HG03196 (cell line): ENCODE results near the gene NMRK1.
A peak's percentile ranks its signal among the peaks of the same experiment; 100 is the strongest.

Source experiments
- ATAC-seq: cut with Tn5 transposase; IDR thresholded peaks from one replicate; pipeline ENCODE4 v1.9.1; 2021; ENCODE audit not compliant: unreplicated experiment

The NMRK1 gene

GRCh38 chr9:75087824-75088645, at the start of gene NMRK1, which contains the start of gene OSTF1:
Gene NMRK1 (minus strand): TSS chr9:75088155. CDS start chr9:75083115, 5,040 bp downstream.
Gene OSTF1 (plus strand): TSS chr9:75088514. CDS start chr9:75088693, 179 bp downstream.
- ATAC-seq: peak; percentile 90

- no peak for ATAC-seq
Measured at GRCh38 chr9:75134495-75134894, 46.5 kb upstream of the NMRK1 start.

- no peak for ATAC-seq
Measured at GRCh38 chr9:75133396-75133795, 45.4 kb upstream of the NMRK1 start.

GRCh38 chr9:75132244-75132643, 44.3 kb upstream of the NMRK1 start:
- ATAC-seq: no peak

- no peak for ATAC-seq
Measured at GRCh38 chr9:75131700-75132099, 43.7 kb upstream of the NMRK1 start.

GRCh38 chr9:75130621-75131230, 42.8 kb upstream of the NMRK1 start:
- no peak for ATAC-seq

GRCh38 chr9:75130172-75130571, 42.2 kb upstream of the NMRK1 start:
- ATAC-seq: no peak

GRCh38 chr9:75128535-75128934, 40.6 kb upstream of the NMRK1 start:
- ATAC-seq: no peak

- ATAC-seq: no peak
Measured at GRCh38 chr9:75123696-75124095, 35.7 kb upstream of the NMRK1 start.

GRCh38 chr9:75121914-75122558, 34.1 kb upstream of the NMRK1 start:
- ATAC-seq: no peak

GRCh38 chr9:75120686-75121085, 32.7 kb upstream of the NMRK1 start:
- ATAC-seq: no peak

- no peak for ATAC-seq
Measured at GRCh38 chr9:75117564-75117963, 29.6 kb upstream of the NMRK1 start.

- no peak for ATAC-seq
Measured at GRCh38 chr9:75116306-75116705, 28.4 kb upstream of the NMRK1 start.

GRCh38 chr9:75112789-75113188, 24.8 kb upstream of the NMRK1 start:
- no peak for ATAC-seq

- ATAC-seq: no peak
Measured at GRCh38 chr9:75111019-75111622, 23.2 kb upstream of the NMRK1 start.

- no peak for ATAC-seq
Measured at GRCh38 chr9:75109210-75109839, 21.4 kb upstream of the NMRK1 start.

GRCh38 chr9:75108571-75108970, 20.6 kb upstream of the NMRK1 start:
- no peak for ATAC-seq

- no peak for ATAC-seq
Measured at GRCh38 chr9:75106857-75107256, 18.9 kb upstream of the NMRK1 start.

GRCh38 chr9:75105841-75106240, 17.9 kb upstream of the NMRK1 start:
- ATAC-seq: no peak

- ATAC-seq: no peak
Measured at GRCh38 chr9:75105019-75105540, 17.1 kb upstream of the NMRK1 start.

GRCh38 chr9:75104607-75105006, 16.7 kb upstream of the NMRK1 start:
- no peak for ATAC-seq
